GM12878 (cell line): ENCODE results near the gene IPMK. TPM values are rescaled to one million over a fixed set of nuclear protein-coding genes. Genes with fewer than 3 reads are reported as not detected.

Experiments
- ATAC-seq: fragments of 200-7000 bp; cut with Tn5 transposase; 3 replicates; pipeline ENCODE4 v1.9.1; 2020; ENCODE audit warnings: mild to moderate bottlenecking, moderate library complexity
- BruUV-seq: library from RNA; stranded (reverse); fragments of 400-500 nt; replicated peaks from 2 replicates; lab custom pipeline; 2021; lab: Mats Ljungman, UMichigan
- CTCF ChIA-PET: fragments of 300-600 bp; sonication (Branson Sonifier 250); formaldehyde crosslinking; extraction: SDS; loops from one replicate; lab custom pipeline; 2021; ENCODE audit warnings: inconsistent platforms; lab: Yijun Ruan, JAX
- POLR2A ChIA-PET: fragments of 350-600 bp; formaldehyde crosslinking; extraction: SDS; loops from one replicate; lab custom pipeline; 2021; ENCODE audit warnings: inconsistent platforms; lab: Charles Lee
- RAD21 ChIA-PET: fragments of 300-600 bp; sonication (Branson Sonifier 250); formaldehyde crosslinking; loops from one replicate; lab custom pipeline; 2023; ENCODE audit warnings: antibody characterized with exemption; ENCODE audit not compliant: unreplicated experiment; lab: Charles Lee
- SMC1A ChIA-PET: fragments of 300-600 bp; sonication (Branson Sonifier 250); formaldehyde crosslinking; loops from one replicate; lab custom pipeline; 2023; ENCODE audit not compliant: unreplicated experiment, uncharacterized antibody; lab: Charles Lee
- DNase-seq: peaks from one replicate; pipeline ENCODE4 v3.0.0-alpha.2; 2011; ENCODE audit warnings: low read depth, low spot score
- FAIRE-seq: peaks from 3 replicates; lab custom pipeline; 2011; peaks lifted over from hg19 to GRCh38; lab: Jason Lieb, UNC
- H2AFZ ChIP-seq: 2 replicates; pipeline ENCODE4 v1.6.0; 2011; ENCODE audit warnings: low read depth, low read length, control low read depth; ENCODE audit not compliant: control insufficient read depth
- H3K27ac ChIP-seq: 2 replicates; pipeline ENCODE4 v1.5.1; 2011; ENCODE audit warnings: control low read depth; ENCODE audit not compliant: control insufficient read depth, insufficient read depth
- H3K27me3 ChIP-seq, 2 experiments: replicated peaks in 1 of 2; 2 replicates each; pipeline versions ENCODE4 v1.6.0 to v1.6.1; 2011; ENCODE audit warnings: low read length in 1 of 2; ENCODE audit not compliant: control insufficient read depth in 2 of 2, insufficient read depth in 2 of 2
- H3K36me3 ChIP-seq, 2 experiments: 2 replicates each; pipeline ENCODE4 v1.5.1; 2011; ENCODE audit warnings: low read length in 1 of 2; ENCODE audit not compliant: control insufficient read depth in 2 of 2, insufficient read depth in 2 of 2
- H3K4me1 ChIP-seq: 2 replicates; pipeline ENCODE4 v1.6.1; 2011; ENCODE audit warnings: mild to moderate bottlenecking, low read length, moderate library complexity, mixed read lengths; ENCODE audit not compliant: control insufficient read depth, insufficient read depth
- H3K4me2 ChIP-seq: 2 replicates; pipeline ENCODE4 v1.6.0; 2011; ENCODE audit warnings: control low read depth; ENCODE audit not compliant: control insufficient read depth, insufficient read depth
- H3K4me3 ChIP-seq: fragments of 200-600 bp; sonication (generic); 2 replicates; pipeline ENCODE4 v1.5.1; 2016
- H3K79me2 ChIP-seq: 2 replicates; pipeline ENCODE4 v1.6.0; 2011; ENCODE audit warnings: low read length; ENCODE audit not compliant: control insufficient read depth, insufficient read depth
- H3K9ac ChIP-seq: 2 replicates; pipeline ENCODE4 v1.8.0; 2011; ENCODE audit warnings: low read length, control low read depth, mixed read lengths; ENCODE audit not compliant: control insufficient read depth, insufficient read depth
- H3K9me3 ChIP-seq: replicated peaks from 3 replicates; pipeline ENCODE4 v1.5.1; 2011; ENCODE audit warnings: mild to moderate bottlenecking, low read length; ENCODE audit not compliant: control insufficient read depth, insufficient read depth
- H4K20me1 ChIP-seq: 2 replicates; pipeline ENCODE4 v1.6.0; 2011; ENCODE audit not compliant: control insufficient read depth, insufficient read depth
- CREM ChIP-seq: IDR thresholded peaks from 2 replicates; pipeline ENCODE4 v1.6.1; 2014; ENCODE audit warnings: antibody characterized with exemption, low read depth
- IKZF1 ChIP-seq: fragments of 450-650 bp; conservative IDR thresholded peaks from 2 replicates; pipeline ENCODE4 v1.6.1; 2017; ENCODE audit warnings: antibody characterized with exemption, mild to moderate bottlenecking
- LARP7 ChIP-seq: fragments of 450-650 bp; IDR thresholded peaks from 2 replicates; pipeline ENCODE4 v1.6.1; 2017; ENCODE audit warnings: mild to moderate bottlenecking
- PML ChIP-seq: IDR thresholded peaks from 2 replicates; pipeline ENCODE4 v1.6.1; 2012; ENCODE audit warnings: low read length, inconsistent platforms
- POLR2AphosphoS2 ChIP-seq: IDR thresholded peaks from 2 replicates; pipeline ENCODE4 v1.6.1; 2011; ENCODE audit warnings: low read depth, mild to moderate bottlenecking, low read length, improper control_type of control experiment, moderate library complexity
- POU2F2 ChIP-seq: IDR thresholded peaks from 3 replicates; pipeline ENCODE4 v1.6.1; 2011; ENCODE audit warnings: low read depth, mild to moderate bottlenecking, low read length, borderline replicate concordance
- RAD51 ChIP-seq: fragments of 450-650 bp; IDR thresholded peaks from 2 replicates; pipeline ENCODE4 v1.6.1; 2016; ENCODE audit warnings: moderate library complexity, mild to moderate bottlenecking, inconsistent platforms
- RFX5 ChIP-seq: IDR thresholded peaks from 2 replicates; pipeline ENCODE4 v1.6.1; 2011; ENCODE audit warnings: low read depth, low read length, improper control_type of control experiment
- SREBF2 ChIP-seq: IDR thresholded peaks from 2 replicates; pipeline ENCODE4 v1.6.1; 2012; ENCODE audit warnings: mild to moderate bottlenecking, low read length
- TCF7 ChIP-seq: IDR thresholded peaks from 2 replicates; pipeline ENCODE4 v1.6.1; 2014; ENCODE audit warnings: antibody characterized with exemption, borderline replicate concordance
- ZNF274 ChIP-seq: IDR thresholded peaks from one replicate; pipeline ENCODE4 v1.8.0; 2011; ENCODE audit not compliant: insufficient read length, insufficient read depth
- WGBS: methylation state at CpG from one replicate; pipeline ENCODE4 v1.1.6; 2016; ENCODE audit warnings: low lambda C conversion rate; ENCODE audit not compliant: insufficient replicate concordance, insufficient coverage; ENCODE audit errors: missing lambda C conversion rate; 5-methylcytosine and 5-hydroxymethylcytosine counted together
- in situ Hi-C: fragments of 300-500 bp; cut with MboI; formaldehyde crosslinking; loops from 9 replicates; pipeline ENCODE4 v1.14.3; 2018; ENCODE audit warnings: mixed read lengths
- intact Hi-C: fragments of 100-400 bp; cut with micrococcal nuclease; formaldehyde crosslinking; loops from one replicate; pipeline ENCODE4 v1.14.2; 2022; ENCODE audit not compliant: unreplicated experiment
- polyA plus RNA-seq, 11 experiments: library from polyadenylated mRNA; depleted of rRNA in 4 of 11; unstranded in 6 of 11; stranded (reverse) in 5 of 11; fragments of >200 nt; fragmentation: Nextera tagmentation in 4 of 11; fragmentation: Illumina TruSeq in 1 of 11; extraction: Ambion mirVana in 4 of 11; extraction: Trizol in 1 of 11; gene quantifications; 1 replicate in 1 of 11; 2 replicates in 10 of 11; pipeline versions ENCODE4 v1.2.1 to v1.2.3, GENCODE V29; 2011 to 2016; ENCODE audit warnings: inconsistent platforms in 2 of 11, missing spikeins in 2 of 11, low read depth in 1 of 11
- total RNA-seq, 4 experiments: library from RNA; depleted of rRNA in 3 of 4; stranded (reverse); fragments of >200 nt in 3 of 4; fragmentation: Illumina TruSeq in 1 of 4; extraction: Trizol in 1 of 4; gene quantifications; 2 replicates each; pipeline versions ENCODE4 v1.2.1 to v1.2.3, GENCODE V29; 2013 to 2021
- TF ChIP-seq, protein P1 (sequence below): fragments of 450-650 bp; IDR thresholded peaks from 2 replicates; pipeline ENCODE4 v1.6.1; 2017; ENCODE audit warnings: mild to moderate bottlenecking, moderate library complexity
- TF ChIP-seq, protein P2 (sequence below): IDR thresholded peaks from 2 replicates; pipeline ENCODE4 v1.6.1; 2012; ENCODE audit warnings: mild to moderate bottlenecking, low read depth, low read length

The IPMK gene
- total and polyA plus RNA-seq, 10 of the 15 experiments (the other 5 are each of a cell fraction or from before 2014, with no cell fraction given): 0.84 to 7.5 (median 3.6) TPM

DNA sequence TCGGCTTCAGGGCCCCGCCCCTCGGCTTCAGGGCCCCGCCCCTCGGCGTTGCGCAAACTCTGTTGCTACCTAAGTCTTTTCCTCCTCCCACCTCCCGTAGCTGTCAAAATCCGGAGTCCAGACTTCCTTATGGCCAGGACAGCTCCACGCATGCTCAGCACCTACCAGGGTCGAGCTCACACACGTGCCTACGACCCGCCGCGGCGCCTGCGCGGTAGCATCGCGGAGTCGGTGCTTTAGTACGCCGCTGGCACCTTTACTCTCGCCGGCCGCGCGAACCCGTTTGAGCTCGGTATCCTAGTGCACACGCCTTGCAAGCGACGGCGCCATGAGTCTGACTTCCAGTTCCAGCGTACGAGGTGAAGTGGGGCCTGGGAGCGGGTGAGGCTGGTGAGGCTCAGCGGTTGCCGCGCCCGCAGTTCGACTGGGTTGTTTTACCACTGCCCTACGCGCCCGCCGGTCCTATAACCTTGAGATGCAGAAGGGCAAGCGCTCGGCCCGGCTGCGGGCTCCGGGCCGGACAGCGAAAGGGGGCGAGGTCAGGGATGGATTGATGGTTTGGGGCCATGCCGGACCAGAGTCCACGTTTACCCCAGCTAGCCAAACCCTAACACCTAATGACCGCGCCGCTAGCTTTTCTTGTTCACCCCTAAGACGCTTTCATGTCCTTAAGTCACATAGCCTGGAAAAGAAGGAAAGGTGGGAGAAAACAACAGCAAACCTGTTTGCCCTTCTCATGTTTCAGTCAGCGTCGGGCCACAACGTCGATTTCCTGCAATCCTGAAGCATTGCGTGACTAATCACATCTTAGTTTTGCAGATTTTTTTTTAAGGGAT, 1.5 kb upstream of the IPMK start, which contains the start of gene CISD1:
Gene CISD1 (plus strand): TSS at position 217 of the 836 bp plus-strand sequence. CDS start 112 bp downstream, at position 329.
- peak within 1 kb of the TSS; percentile 95 for H3K4me2 ChIP-seq
- H3K4me1 ChIP-seq: 0 out of 2 replicates have a peak, but pooled peaks cover 5% of the 10 kb centered on the region
- CTCF ChIA-PET: interaction anchor here (0.6 to 2.3 kb wide), 7 partner anchors 11 to 118 kb away, joined by 3 to 12 read pairs (median 5); partner anchors contain the start of gene TFAM
- H3K79me2 ChIP-seq: peaks cover 60% of the 10 kb centered on the region
- POLR2A ChIA-PET: interaction anchor here (0.7 to 1.6 kb wide), 13 partner anchors 14 to 812 kb away, joined by 3 to 10 read pairs (median 4); partner anchors contain the start of genes TFAM and UBE2D1
- no peaks in the 10 kb centered on the region for H4K20me1 ChIP-seq
- BruUV-seq: no TSS peak
- H3K36me3 ChIP-seq: no peaks in the 10 kb centered on the region
- no peaks in the 10 kb centered on the region for H3K27me3 ChIP-seq
- in situ Hi-C loops: no loop called here
- SMC1A ChIA-PET: interaction anchor here (0.8 to 2.5 kb wide), 7 partner anchors 12 to 117 kb away, joined by 3 to 16 read pairs (median 5); partner anchors contain the start of gene TFAM
- under 1% methylated on average over 66 of the region's 66 CpGs for WGBS
- peak within 1 kb of the TSS; percentile 82 for H3K9ac ChIP-seq
- H3K27ac ChIP-seq: peak within 1 kb of the TSS; percentile 86
- RAD21 ChIA-PET: interaction anchor here (1.0 to 1.6 kb wide), 7 partner anchors 9 to 116 kb away, joined by 3 to 20 read pairs (median 4); partner anchors contain the start of gene TFAM
- ATAC-seq: peak; percentile 76
- intact Hi-C loops: loop anchor here (2.0 to 10.0 kb wide), 3 partner anchors 14 to 1636 kb away; partner anchors contain the start of genes CCDC6 and UBE2D1
- H3K4me3 ChIP-seq: peak within 1 kb of the TSS; percentile 76
- peak; percentile 95 for FAIRE-seq
- no peaks in the 10 kb centered on the region for H3K9me3 ChIP-seq
- peak within 1 kb of the TSS; percentile 97 for H2AFZ ChIP-seq
- DNase-seq: peak; percentile 96
- TF ChIP-seq SREBF2 (no peak), RFX5 (no peak; the same call in 1 of the 2 replicates), IKZF1 (peak; percentile 96), TCF7 (no peak), LARP7 (peak; percentile 73; the same call in 1 of the 2 replicates), RAD51 (peak; percentile 80), CREM (no peak), POLR2AphosphoS2 (no peak), ZNF274 (no peak), PML (0 out of 2 replicates have a peak, but pooled peaks have one; percentile 52), POU2F2 (peak; percentile 21; the same call in 2 of the 3 replicates)
- TF ChIP-seq, protein P1, sequence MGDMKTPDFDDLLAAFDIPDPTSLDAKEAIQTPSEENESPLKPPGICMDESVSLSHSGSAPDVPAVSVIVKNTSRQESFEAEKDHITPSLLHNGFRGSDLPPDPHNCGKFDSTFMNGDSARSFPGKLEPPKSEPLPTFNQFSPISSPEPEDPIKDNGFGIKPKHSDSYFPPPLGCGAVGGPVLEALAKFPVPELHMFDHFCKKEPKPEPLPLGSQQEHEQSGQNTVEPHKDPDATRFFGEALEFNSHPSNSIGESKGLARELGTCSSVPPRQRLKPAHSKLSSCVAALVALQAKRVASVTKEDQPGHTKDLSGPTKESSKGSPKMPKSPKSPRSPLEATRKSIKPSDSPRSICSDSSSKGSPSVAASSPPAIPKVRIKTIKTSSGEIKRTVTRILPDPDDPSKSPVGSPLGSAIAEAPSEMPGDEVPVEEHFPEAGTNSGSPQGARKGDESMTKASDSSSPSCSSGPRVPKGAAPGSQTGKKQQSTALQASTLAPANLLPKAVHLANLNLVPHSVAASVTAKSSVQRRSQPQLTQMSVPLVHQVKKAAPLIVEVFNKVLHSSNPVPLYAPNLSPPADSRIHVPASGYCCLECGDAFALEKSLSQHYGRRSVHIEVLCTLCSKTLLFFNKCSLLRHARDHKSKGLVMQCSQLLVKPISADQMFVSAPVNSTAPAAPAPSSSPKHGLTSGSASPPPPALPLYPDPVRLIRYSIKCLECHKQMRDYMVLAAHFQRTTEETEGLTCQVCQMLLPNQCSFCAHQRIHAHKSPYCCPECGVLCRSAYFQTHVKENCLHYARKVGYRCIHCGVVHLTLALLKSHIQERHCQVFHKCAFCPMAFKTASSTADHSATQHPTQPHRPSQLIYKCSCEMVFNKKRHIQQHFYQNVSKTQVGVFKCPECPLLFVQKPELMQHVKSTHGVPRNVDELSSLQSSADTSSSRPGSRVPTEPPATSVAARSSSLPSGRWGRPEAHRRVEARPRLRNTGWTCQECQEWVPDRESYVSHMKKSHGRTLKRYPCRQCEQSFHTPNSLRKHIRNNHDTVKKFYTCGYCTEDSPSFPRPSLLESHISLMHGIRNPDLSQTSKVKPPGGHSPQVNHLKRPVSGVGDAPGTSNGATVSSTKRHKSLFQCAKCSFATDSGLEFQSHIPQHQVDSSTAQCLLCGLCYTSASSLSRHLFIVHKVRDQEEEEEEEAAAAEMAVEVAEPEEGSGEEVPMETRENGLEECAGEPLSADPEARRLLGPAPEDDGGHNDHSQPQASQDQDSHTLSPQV: no peak
- TF ChIP-seq, protein P2, sequence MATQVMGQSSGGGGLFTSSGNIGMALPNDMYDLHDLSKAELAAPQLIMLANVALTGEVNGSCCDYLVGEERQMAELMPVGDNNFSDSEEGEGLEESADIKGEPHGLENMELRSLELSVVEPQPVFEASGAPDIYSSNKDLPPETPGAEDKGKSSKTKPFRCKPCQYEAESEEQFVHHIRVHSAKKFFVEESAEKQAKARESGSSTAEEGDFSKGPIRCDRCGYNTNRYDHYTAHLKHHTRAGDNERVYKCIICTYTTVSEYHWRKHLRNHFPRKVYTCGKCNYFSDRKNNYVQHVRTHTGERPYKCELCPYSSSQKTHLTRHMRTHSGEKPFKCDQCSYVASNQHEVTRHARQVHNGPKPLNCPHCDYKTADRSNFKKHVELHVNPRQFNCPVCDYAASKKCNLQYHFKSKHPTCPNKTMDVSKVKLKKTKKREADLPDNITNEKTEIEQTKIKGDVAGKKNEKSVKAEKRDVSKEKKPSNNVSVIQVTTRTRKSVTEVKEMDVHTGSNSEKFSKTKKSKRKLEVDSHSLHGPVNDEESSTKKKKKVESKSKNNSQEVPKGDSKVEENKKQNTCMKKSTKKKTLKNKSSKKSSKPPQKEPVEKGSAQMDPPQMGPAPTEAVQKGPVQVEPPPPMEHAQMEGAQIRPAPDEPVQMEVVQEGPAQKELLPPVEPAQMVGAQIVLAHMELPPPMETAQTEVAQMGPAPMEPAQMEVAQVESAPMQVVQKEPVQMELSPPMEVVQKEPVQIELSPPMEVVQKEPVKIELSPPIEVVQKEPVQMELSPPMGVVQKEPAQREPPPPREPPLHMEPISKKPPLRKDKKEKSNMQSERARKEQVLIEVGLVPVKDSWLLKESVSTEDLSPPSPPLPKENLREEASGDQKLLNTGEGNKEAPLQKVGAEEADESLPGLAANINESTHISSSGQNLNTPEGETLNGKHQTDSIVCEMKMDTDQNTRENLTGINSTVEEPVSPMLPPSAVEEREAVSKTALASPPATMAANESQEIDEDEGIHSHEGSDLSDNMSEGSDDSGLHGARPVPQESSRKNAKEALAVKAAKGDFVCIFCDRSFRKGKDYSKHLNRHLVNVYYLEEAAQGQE: no peak
